Vagina (tissue), 2 donors: Measurements from ENCODE around the gene TPH1. TPM values are rescaled to one million over a fixed set of nuclear protein-coding genes. Genes with fewer than 3 reads are reported as not detected.

Experiments used
- DNase-seq, 2 donors: peaks; one replicate each; pipeline ENCODE4 v3.0.0-alpha.2; 2017; ENCODE audit errors: extremely low spot score in 2 of 2
- H3K27ac ChIP-seq: fragments of 200-600 bp; sonication (generic); one replicate; pipeline ENCODE4 v1.5.1; 2019
- H3K27me3 ChIP-seq: fragments of 200-600 bp; sonication (generic); one replicate; pipeline ENCODE4 v1.5.1; 2019
- H3K36me3 ChIP-seq, 2 donors: fragments of 200-600 bp; sonication (generic); one replicate each; pipeline ENCODE4 v1.5.1; 2017 to 2019
- H3K4me1 ChIP-seq: fragments of 200-600 bp; sonication (generic); one replicate; pipeline ENCODE4 v1.5.1; 2019
- H3K4me3 ChIP-seq, 2 donors: fragments of 200-600 bp; sonication (generic); 1 replicate in 1 of 2; 2 replicates in 1 of 2; pipeline ENCODE4 v1.5.1; 2016 to 2019
- H3K9me3 ChIP-seq: fragments of 200-600 bp; sonication (generic); one replicate; pipeline ENCODE4 v1.5.1; 2019
- CTCF ChIP-seq, 3 experiments: fragments of 450-650 bp in 2 of 3; fragments of 200-600 bp in 1 of 3; sonication (generic) in 1 of 3; IDR thresholded peaks; one replicate each; pipeline ENCODE4 v1.5.1; 2017 to 2019; ENCODE audit warnings: antibody characterized with exemption in 3 of 3, mild to moderate bottlenecking in 2 of 3, moderate library complexity in 2 of 3
- POLR2A ChIP-seq, 2 donors: fragments of 450-650 bp; IDR thresholded peaks; one replicate each; pipeline ENCODE4 v1.6.1; 2017; ENCODE audit warnings: antibody characterized with exemption in 2 of 2, mild to moderate bottlenecking in 2 of 2, moderate library complexity in 2 of 2
- POLR2AphosphoS5 ChIP-seq, 2 donors: sonication (generic); formaldehyde crosslinking; IDR thresholded peaks; one replicate each; pipeline ENCODE4 v1.9.0; 2017; ENCODE audit warnings: antibody characterized with exemption in 2 of 2, mild to moderate bottlenecking in 2 of 2, low read depth in 1 of 2; ENCODE audit not compliant: insufficient read depth in 1 of 2
- intact Hi-C: fragments of 100-400 bp; cut with DNase I; formaldehyde crosslinking; loops from one replicate; pipeline ENCODE4 v1.15.1; 2023
- total RNA-seq: library from RNA; depleted of rRNA; stranded (reverse); fragments of >200 nt; gene quantifications from one replicate; pipeline ENCODE4 v1.2.3, GENCODE V29; 2016

TPH1 gene
- total RNA-seq, 1 donor from 2014 or later: 0.49 TPM

- Histone ChIP-seq H3K27me3 (no peaks in the 10 kb centered on the region), H3K27ac (no peak overlapping the region), H3K36me3 (peaks cover 0 to 21% of the 10 kb centered on the region in 2 donors), H3K4me3 (no peak overlapping the region), H3K4me1 (no peaks in the 10 kb centered on the region), H3K9me3 (no peaks in the 10 kb centered on the region)
- no peak for DNase-seq
- TF ChIP-seq POLR2AphosphoS5 (IDR thresholded peaks at IDR 0.05; ENCODE audit: insufficient read depth in 1 of 2, low read depth in 1 of 2): no peak
- no peak for TF ChIP-seq POLR2A (IDR thresholded peaks at IDR 0.05)
- TF ChIP-seq CTCF (IDR thresholded peaks at IDR 0.05): no peak
- intact Hi-C loops: no loop called here
These were observed 35.5 kb upstream of the TPH1 start for GRCh38 chr11:18081551-18081950.

DNA sequence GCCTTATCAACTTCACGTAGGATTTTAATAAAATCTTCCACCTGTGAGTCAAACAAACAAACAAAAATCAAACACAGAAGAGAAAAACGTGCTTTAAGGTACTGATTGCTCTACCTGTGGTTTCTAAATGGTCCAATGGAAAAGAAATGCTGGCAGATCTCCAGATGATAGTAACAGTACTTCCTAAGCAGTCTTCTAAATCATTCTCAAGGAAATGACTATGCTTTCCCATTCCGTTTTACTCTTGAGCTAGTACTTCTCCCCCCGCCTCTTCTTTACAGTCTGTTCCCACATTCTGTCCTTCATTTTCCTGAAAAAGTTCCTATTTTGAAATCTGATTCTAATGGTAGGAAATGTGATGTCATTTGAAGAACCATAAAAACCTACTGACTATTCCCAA lies 34.4 kb upstream of the TPH1 start:
- no peak overlapping the region for H3K4me3 ChIP-seq
- no peak for TF ChIP-seq POLR2AphosphoS5 (IDR thresholded peaks at IDR 0.05; ENCODE audit: insufficient read depth in 1 of 2, low read depth in 1 of 2)
- TF ChIP-seq CTCF (IDR thresholded peaks at IDR 0.05): no peak
- no peak for TF ChIP-seq POLR2A (IDR thresholded peaks at IDR 0.05)
- H3K9me3 ChIP-seq: no peaks in the 10 kb centered on the region
- H3K36me3 ChIP-seq: peaks cover 0 to 17% of the 10 kb centered on the region in 2 donors
- no peak for DNase-seq
- H3K4me1 ChIP-seq: no peaks in the 10 kb centered on the region
- intact Hi-C loops: no loop called here
- H3K27ac ChIP-seq: no peak overlapping the region
- H3K27me3 ChIP-seq: no peaks in the 10 kb centered on the region

GRCh38 chr11:18078909-18079308 lies 32.8 kb upstream of the TPH1 start:
- no peak for TF ChIP-seq POLR2A (IDR thresholded peaks at IDR 0.05)
- no peaks in the 10 kb centered on the region for H3K9me3 ChIP-seq
- no peak overlapping the region for H3K27ac ChIP-seq
- H3K36me3 ChIP-seq: peaks cover 0 to 17% of the 10 kb centered on the region in 2 donors
- H3K4me1 ChIP-seq: no peaks in the 10 kb centered on the region
- intact Hi-C loops: no loop called here
- no peak overlapping the region for H3K4me3 ChIP-seq
- no peaks in the 10 kb centered on the region for H3K27me3 ChIP-seq
- DNase-seq: no peak

GRCh38 chr11:18075444-18075843 lies 29.4 kb upstream of the TPH1 start:
- intact Hi-C loops: no loop called here
- Histone ChIP-seq H3K36me3 (peaks cover 0 to 12% of the 10 kb centered on the region in 2 donors), H3K27ac (no peak overlapping the region), H3K4me1 (no peaks in the 10 kb centered on the region), H3K4me3 (no peak overlapping the region), H3K27me3 (no peaks in the 10 kb centered on the region), H3K9me3 (no peaks in the 10 kb centered on the region)
- no peak for DNase-seq
- TF ChIP-seq CTCF (IDR thresholded peaks at IDR 0.05) (no peak), POLR2AphosphoS5 (IDR thresholded peaks at IDR 0.05; ENCODE audit: insufficient read depth in 1 of 2, low read depth in 1 of 2) (no peak), POLR2A (IDR thresholded peaks at IDR 0.05) (no peak)

DNA sequence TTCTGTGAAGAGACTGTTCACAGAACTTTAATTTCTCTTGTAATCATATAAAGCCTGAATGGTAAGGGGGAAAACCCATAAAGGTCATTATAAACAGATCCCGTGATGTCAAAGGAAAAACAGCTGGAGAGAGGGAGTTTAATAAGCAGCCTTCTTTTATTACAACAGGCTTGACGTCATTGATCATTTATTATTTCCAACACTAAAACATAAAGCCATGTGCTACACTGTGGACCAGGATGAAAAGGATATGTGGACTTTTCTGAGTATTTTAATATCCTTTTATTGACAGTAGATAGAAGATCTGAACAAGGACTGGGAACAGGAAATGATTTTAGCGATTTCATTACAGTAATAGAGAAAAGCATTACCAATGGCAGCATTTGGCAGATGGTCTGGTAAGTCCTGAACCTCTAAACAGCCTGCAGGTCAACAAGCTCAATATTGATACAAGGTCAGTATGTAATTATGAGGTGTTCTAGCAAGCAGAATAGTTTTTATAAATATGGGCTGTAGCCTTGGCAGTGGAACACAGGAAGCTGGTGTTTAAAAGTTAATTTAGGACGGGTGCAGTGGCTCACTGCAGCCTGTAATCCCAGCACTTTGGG lies 25.1 kb upstream of the TPH1 start:
- H3K9me3 ChIP-seq: no peaks in the 10 kb centered on the region

More for the DNA sequence above, 25.1 kb upstream of the TPH1 start:
- no peak overlapping the region for H3K27ac ChIP-seq
- no peaks in the 10 kb centered on the region for H3K27me3 ChIP-seq
- no peak for TF ChIP-seq POLR2AphosphoS5 (IDR thresholded peaks at IDR 0.05; ENCODE audit: insufficient read depth in 1 of 2, low read depth in 1 of 2)
- TF ChIP-seq POLR2A (IDR thresholded peaks at IDR 0.05): no peak
- no peak for TF ChIP-seq CTCF (IDR thresholded peaks at IDR 0.05)
- DNase-seq: no peak
- intact Hi-C loops: no loop called here
- no peaks in the 10 kb centered on the region for H3K4me1 ChIP-seq
- H3K36me3 ChIP-seq: no peaks in the 10 kb centered on the region
- H3K4me3 ChIP-seq: no peak overlapping the region
